DMS153 treated with DMSO at 0.1 percent for 48 hours (cell line): Measurements from ENCODE around the gene CELSR2.
"Not testable (repeated sequence)": the region's sequence is repeated elsewhere in the genome, so short reads cannot be mapped to it uniquely, and the experiment has no call there.

Source experiments
- DNase-seq: peaks from one replicate; lab custom pipeline; 2025; ENCODE audit not compliant: unreplicated experiment; lab: John Stamatoyannopoulos, UW

CELSR2 gene

GRCh38 chr1:109248797-109249629 lies at the start of gene CELSR2:
CELSR2 (plus strand) TSS chr1:109249539; CDS start chr1:109250080, 541 bp downstream.
- peak; percentile 38 for DNase-seq

- DNase-seq: no peak
Observed at GRCh38 chr1:109199710-109200109, 49.6 kb upstream of the CELSR2 start.

GRCh38 chr1:109201123-109201703 lies 48.1 kb upstream of the CELSR2 start:
- no peak for DNase-seq

GRCh38 chr1:109204484-109204883 lies 44.9 kb upstream of the CELSR2 start:
- DNase-seq: no peak

- no peak for DNase-seq
Observed at GRCh38 chr1:109206339-109206738, 43.0 kb upstream of the CELSR2 start.

- DNase-seq: no peak
Observed at GRCh38 chr1:109207467-109208103, 41.8 kb upstream of the CELSR2 start.

GRCh38 chr1:109208394-109208793 lies 40.9 kb upstream of the CELSR2 start:
- no peak for DNase-seq

GRCh38 chr1:109208836-109209463 lies 40.4 kb upstream of the CELSR2 start:
- DNase-seq: no peak

- no peak for DNase-seq
Observed at GRCh38 chr1:109210058-109210457, 39.3 kb upstream of the CELSR2 start.

- DNase-seq: no peak
Observed at GRCh38 chr1:109213345-109213823, 36.0 kb upstream of the CELSR2 start.

GRCh38 chr1:109213824-109214693 lies 35.3 kb upstream of the CELSR2 start, which contains the start of gene SARS1:
SARS1 (plus strand) TSS chr1:109213918; CDS start chr1:109213993, 75 bp downstream.
- peak; percentile 77 for DNase-seq

- DNase-seq: peak; percentile 44
Observed at GRCh38 chr1:109214695-109215623, 34.4 kb upstream of the CELSR2 start.

- DNase-seq: no peak
Observed at GRCh38 chr1:109216662-109217061, 32.7 kb upstream of the CELSR2 start.

GRCh38 chr1:109218516-109218915 lies 30.8 kb upstream of the CELSR2 start:
- no peak for DNase-seq

- not testable (repeated sequence) for DNase-seq
Observed at GRCh38 chr1:109221201-109221600, 28.1 kb upstream of the CELSR2 start.

GRCh38 chr1:109225308-109225707 lies 24.0 kb upstream of the CELSR2 start:
- no peak for DNase-seq

GRCh38 chr1:109225711-109226445 lies 23.5 kb upstream of the CELSR2 start:
- DNase-seq: no peak

GRCh38 chr1:109228167-109228566 lies 21.2 kb upstream of the CELSR2 start:
- DNase-seq: no peak
